ENCODE results near the gene XAGE2.
A peak's percentile ranks its signal among the peaks of the same experiment; 100 is the strongest.
"Not testable (repeated sequence)": the region's sequence is repeated elsewhere in the genome, so short reads cannot be mapped to it uniquely, and the experiment has no call there.

The XAGE2 gene

GRCh38 chrX:52368368-52369055, at the start of gene XAGE2:
TSS of gene XAGE2 (plus strand) at chrX:52369021. CDS start at chrX:52370015, 994 bp downstream.
- TF ChIP-seq CTCF (IDR thresholded peaks at IDR 0.05; ENCODE audit: extremely low read depth, insufficient read depth, missing control alignments), result no peak
- no peak for DNase-seq (ENCODE audit: low spot score)
- in situ Hi-C loops (cut with MboI; ENCODE audit: low pct_unique_long_range_greater_than_20kb, low sequenced_read_pairs, unreplicated experiment), result no loop called here

- in situ Hi-C loops (cut with MboI; ENCODE audit: low pct_unique_long_range_greater_than_20kb, low sequenced_read_pairs, unreplicated experiment), result no loop called here
- TF ChIP-seq CTCF (IDR thresholded peaks at IDR 0.05; ENCODE audit: extremely low read depth, insufficient read depth, missing control alignments), result no peak
- DNase-seq (ENCODE audit: low spot score), result no peak
Measured at GRCh38 chrX:52337410-52337809, 31.4 kb upstream of the XAGE2 start.

GRCh38 chrX:52341493-52341892, 27.3 kb upstream of the XAGE2 start:
- DNase-seq (ENCODE audit: low spot score), result no peak
- in situ Hi-C loops (cut with MboI; ENCODE audit: low pct_unique_long_range_greater_than_20kb, low sequenced_read_pairs, unreplicated experiment), result no loop called here
- TF ChIP-seq CTCF (IDR thresholded peaks at IDR 0.05; ENCODE audit: extremely low read depth, insufficient read depth, missing control alignments), result no peak

GRCh38 chrX:52343131-52343530, 25.7 kb upstream of the XAGE2 start:
- DNase-seq (ENCODE audit: low spot score); in situ Hi-C loops (cut with MboI; ENCODE audit: low pct_unique_long_range_greater_than_20kb, low sequenced_read_pairs, unreplicated experiment): not testable (repeated sequence)

- peak; percentile 35 for DNase-seq (ENCODE audit: low spot score)
- in situ Hi-C loops (cut with MboI; ENCODE audit: low pct_unique_long_range_greater_than_20kb, low sequenced_read_pairs, unreplicated experiment), result not testable (repeated sequence)
- TF ChIP-seq CTCF (IDR thresholded peaks at IDR 0.05; ENCODE audit: extremely low read depth, insufficient read depth, missing control alignments), result peak; percentile 72
Measured at GRCh38 chrX:52345402-52345801, 23.4 kb upstream of the XAGE2 start.

GRCh38 chrX:52346174-52347165, 22.4 kb upstream of the XAGE2 start:
- no peak for DNase-seq (ENCODE audit: low spot score)
- in situ Hi-C loops (cut with MboI; ENCODE audit: low pct_unique_long_range_greater_than_20kb, low sequenced_read_pairs, unreplicated experiment), result no loop called here
- TF ChIP-seq CTCF (IDR thresholded peaks at IDR 0.05; ENCODE audit: extremely low read depth, insufficient read depth, missing control alignments), result no peak

- no peak for DNase-seq (ENCODE audit: low spot score)
- in situ Hi-C loops (cut with MboI; ENCODE audit: low pct_unique_long_range_greater_than_20kb, low sequenced_read_pairs, unreplicated experiment), result no loop called here
- no peak for TF ChIP-seq CTCF (IDR thresholded peaks at IDR 0.05; ENCODE audit: extremely low read depth, insufficient read depth, missing control alignments)
Measured at GRCh38 chrX:52349681-52350080, 19.1 kb upstream of the XAGE2 start.

Measured in GM13977 (cell line).